WTC11 (cell line): ENCODE measurements around the gene PAK5. TPM values are rescaled to one million over a fixed set of nuclear protein-coding genes. Genes with fewer than 3 reads are reported as not detected.

Experiments used
- ATAC-seq: fragments of 200-7000 bp; cut with Tn5 transposase; 2 replicates; pipeline ENCODE4 v1.10.0; 2021; ENCODE audit warnings: mild to moderate bottlenecking, moderate library complexity
- CTCF ChIA-PET: fragments of 300-600 bp; sonication (Branson Sonifier 250); formaldehyde crosslinking; loops from one replicate; lab custom pipeline; 2021; ENCODE audit warnings: antibody characterized with exemption; lab: Charles Lee
- POLR2A ChIA-PET: fragments of 350-600 bp; sonication (Branson Sonifier 250); formaldehyde crosslinking; loops from one replicate; lab custom pipeline; 2021; ENCODE audit warnings: antibody characterized with exemption; lab: Charles Lee
- DNase-seq: peaks from one replicate; pipeline ENCODE4 v3.0.0; 2021; ENCODE audit warnings: low spot score
- H3K27ac Mint-ChIP-seq: 2 replicates; pipeline ENCODE4 v1.8.0; 2021; ENCODE audit warnings: mixed read lengths
- H3K27me3 Mint-ChIP-seq: 2 replicates; pipeline ENCODE4 v1.8.0; 2021; ENCODE audit warnings: low read depth, mild to moderate bottlenecking, moderate library complexity, mixed read lengths
- H3K36me3 Mint-ChIP-seq: 2 replicates; pipeline ENCODE4 v1.8.0; 2021; ENCODE audit warnings: mixed read lengths
- H3K4me1 Mint-ChIP-seq: 2 replicates; pipeline ENCODE4 v1.8.0; 2022; ENCODE audit warnings: mixed read lengths
- H3K4me3 Mint-ChIP-seq: 2 replicates; pipeline ENCODE4 v1.8.0; 2021; ENCODE audit warnings: mild to moderate bottlenecking, moderate library complexity, mixed read lengths
- H3K9me3 Mint-ChIP-seq: 2 replicates; pipeline ENCODE4 v1.8.0; 2021; ENCODE audit warnings: mixed read lengths
- ATF1 ChIP-seq: sonication (generic); formaldehyde crosslinking; IDR thresholded peaks from 2 replicates; pipeline ENCODE4 v1.8.1; 2023; ENCODE audit warnings: mild to moderate bottlenecking, moderate library complexity, missing genetic modification reagents
- ELF4 ChIP-seq: sonication (generic); formaldehyde crosslinking; IDR thresholded peaks from 2 replicates; pipeline ENCODE4 v1.8.1; 2022; ENCODE audit warnings: low read depth, mild to moderate bottlenecking, moderate library complexity, missing genetic modification reagents
- EMX1 ChIP-seq: fragments of 250-450 bp; sonication (Bioruptor Pico); IDR thresholded peaks from 2 replicates; pipeline ENCODE4 v1.8.0; 2021; ENCODE audit warnings: mild to moderate bottlenecking
- NR3C1 ChIP-seq: sonication (generic); formaldehyde crosslinking; conservative IDR thresholded peaks from 2 replicates; pipeline ENCODE4 v1.8.1; 2023; ENCODE audit warnings: low read depth, mild to moderate bottlenecking, missing genetic modification reagents
- OVOL2 ChIP-seq: fragments of 250-450 bp; sonication (Bioruptor Pico); IDR thresholded peaks from 2 replicates; pipeline ENCODE4 v1.9.0; 2021; ENCODE audit warnings: mild to moderate bottlenecking, borderline replicate concordance
- PRRX2 ChIP-seq: fragments of 250-450 bp; sonication (Bioruptor Pico); IDR thresholded peaks from 2 replicates; pipeline ENCODE4 v1.8.0; 2021; ENCODE audit warnings: mild to moderate bottlenecking
- SMAD4 ChIP-seq: sonication (generic); formaldehyde crosslinking; IDR thresholded peaks from 2 replicates; pipeline ENCODE4 v1.8.0; 2022; ENCODE audit warnings: mild to moderate bottlenecking, missing genetic modification reagents
- TP53 ChIP-seq: sonication (generic); formaldehyde crosslinking; IDR thresholded peaks from 2 replicates; pipeline ENCODE4 v1.8.1; 2023; ENCODE audit warnings: mild to moderate bottlenecking, missing genetic modification reagents
- ZBTB21 ChIP-seq: sonication (generic); formaldehyde crosslinking; IDR thresholded peaks from 2 replicates; pipeline ENCODE4 v1.8.1; 2023; ENCODE audit warnings: mild to moderate bottlenecking, missing genetic modification reagents, borderline replicate concordance
- ZNF317 ChIP-seq: sonication (generic); formaldehyde crosslinking; IDR thresholded peaks from 2 replicates; pipeline ENCODE4 v1.8.1; 2023; ENCODE audit warnings: low read depth, mild to moderate bottlenecking, moderate library complexity, missing genetic modification reagents, borderline replicate concordance
- ZNF396 ChIP-seq: fragments of 250-450 bp; sonication (Bioruptor Pico); IDR thresholded peaks from 2 replicates; pipeline ENCODE4 v1.8.0; 2021; ENCODE audit warnings: mild to moderate bottlenecking, moderate library complexity, borderline replicate concordance
- total RNA-seq: library from RNA; stranded (reverse); gene quantifications from 3 replicates; pipeline ENCODE4 v1.2.3, GENCODE V29; 2021
- TF ChIP-seq, protein P1 (sequence below): sonication (generic); formaldehyde crosslinking; IDR thresholded peaks from 2 replicates; pipeline ENCODE4 v1.8.1; 2023; ENCODE audit warnings: mild to moderate bottlenecking, missing genetic modification reagents, borderline replicate concordance
- TF ChIP-seq, protein P2 (sequence below): sonication (generic); formaldehyde crosslinking; conservative IDR thresholded peaks from 2 replicates; pipeline ENCODE4 v1.8.1; 2022; ENCODE audit warnings: mild to moderate bottlenecking, missing genetic modification reagents
- TF ChIP-seq, protein P3 (sequence below): sonication (generic); formaldehyde crosslinking; IDR thresholded peaks from 2 replicates; pipeline ENCODE4 v1.8.1; 2023; ENCODE audit warnings: mild to moderate bottlenecking, moderate library complexity, missing genetic modification reagents
- TF ChIP-seq, protein P4 (sequence below): sonication (generic); formaldehyde crosslinking; IDR thresholded peaks from 2 replicates; pipeline ENCODE4 v1.8.0; 2023; ENCODE audit warnings: mild to moderate bottlenecking, missing genetic modification reagents
- TF ChIP-seq, protein P5 (sequence below): fragments of 250-450 bp; sonication (Bioruptor Pico); IDR thresholded peaks from 2 replicates; pipeline ENCODE4 v1.9.0; 2021; ENCODE audit warnings: mild to moderate bottlenecking
- TF ChIP-seq, protein P6 (sequence below): sonication (generic); formaldehyde crosslinking; IDR thresholded peaks from 2 replicates; pipeline ENCODE4 v1.8.1; 2023; ENCODE audit warnings: mild to moderate bottlenecking, missing genetic modification reagents
- TF ChIP-seq, protein P7 (sequence below): sonication (generic); formaldehyde crosslinking; IDR thresholded peaks from 2 replicates; pipeline ENCODE4 v1.8.1; 2022; ENCODE audit warnings: missing genetic modification reagents, borderline replicate concordance
- TF ChIP-seq, protein P8 (sequence below): fragments of 250-450 bp; sonication (Bioruptor Pico); IDR thresholded peaks from 2 replicates; pipeline ENCODE4 v1.8.0; 2021; ENCODE audit warnings: mild to moderate bottlenecking

PAK5 gene
- total RNA-seq, 1 experiment from 2014 or later: 0.31 TPM

DNA sequence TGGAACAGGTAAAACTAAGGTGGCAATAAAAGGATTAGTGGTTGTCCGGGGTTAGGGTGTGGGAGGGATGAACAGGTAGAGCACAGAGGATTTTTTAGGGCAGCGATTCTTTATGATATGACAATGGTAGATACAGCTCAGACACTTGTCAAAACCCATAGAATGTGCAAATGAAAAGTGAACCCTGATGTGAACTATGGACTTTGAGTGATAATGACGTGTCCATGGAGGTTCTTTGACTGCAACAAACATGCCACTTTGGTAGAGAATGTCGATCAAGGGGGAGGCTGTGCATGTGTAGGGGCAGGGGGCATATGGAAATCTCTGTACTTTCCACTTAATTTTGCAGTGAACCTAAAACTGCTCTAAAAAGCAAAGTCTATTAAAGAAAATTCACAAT is 223.8 kb downstream of the PAK5 start:
- Mint-ChIP-seq H3K27me3 (no peaks in the 10 kb centered on the region), H3K9me3 (peaks cover 5% of the 10 kb centered on the region), H3K36me3 (no peaks in the 10 kb centered on the region), H3K4me3 (no peak overlapping the region), H3K27ac (no peak overlapping the region), H3K4me1 (no peaks in the 10 kb centered on the region)
- ATAC-seq (no peak), DNase-seq (no peak)
- TF ChIP-seq ATF1 (CRISPR knock-in tag): no peak
- TF ChIP-seq, protein P1, sequence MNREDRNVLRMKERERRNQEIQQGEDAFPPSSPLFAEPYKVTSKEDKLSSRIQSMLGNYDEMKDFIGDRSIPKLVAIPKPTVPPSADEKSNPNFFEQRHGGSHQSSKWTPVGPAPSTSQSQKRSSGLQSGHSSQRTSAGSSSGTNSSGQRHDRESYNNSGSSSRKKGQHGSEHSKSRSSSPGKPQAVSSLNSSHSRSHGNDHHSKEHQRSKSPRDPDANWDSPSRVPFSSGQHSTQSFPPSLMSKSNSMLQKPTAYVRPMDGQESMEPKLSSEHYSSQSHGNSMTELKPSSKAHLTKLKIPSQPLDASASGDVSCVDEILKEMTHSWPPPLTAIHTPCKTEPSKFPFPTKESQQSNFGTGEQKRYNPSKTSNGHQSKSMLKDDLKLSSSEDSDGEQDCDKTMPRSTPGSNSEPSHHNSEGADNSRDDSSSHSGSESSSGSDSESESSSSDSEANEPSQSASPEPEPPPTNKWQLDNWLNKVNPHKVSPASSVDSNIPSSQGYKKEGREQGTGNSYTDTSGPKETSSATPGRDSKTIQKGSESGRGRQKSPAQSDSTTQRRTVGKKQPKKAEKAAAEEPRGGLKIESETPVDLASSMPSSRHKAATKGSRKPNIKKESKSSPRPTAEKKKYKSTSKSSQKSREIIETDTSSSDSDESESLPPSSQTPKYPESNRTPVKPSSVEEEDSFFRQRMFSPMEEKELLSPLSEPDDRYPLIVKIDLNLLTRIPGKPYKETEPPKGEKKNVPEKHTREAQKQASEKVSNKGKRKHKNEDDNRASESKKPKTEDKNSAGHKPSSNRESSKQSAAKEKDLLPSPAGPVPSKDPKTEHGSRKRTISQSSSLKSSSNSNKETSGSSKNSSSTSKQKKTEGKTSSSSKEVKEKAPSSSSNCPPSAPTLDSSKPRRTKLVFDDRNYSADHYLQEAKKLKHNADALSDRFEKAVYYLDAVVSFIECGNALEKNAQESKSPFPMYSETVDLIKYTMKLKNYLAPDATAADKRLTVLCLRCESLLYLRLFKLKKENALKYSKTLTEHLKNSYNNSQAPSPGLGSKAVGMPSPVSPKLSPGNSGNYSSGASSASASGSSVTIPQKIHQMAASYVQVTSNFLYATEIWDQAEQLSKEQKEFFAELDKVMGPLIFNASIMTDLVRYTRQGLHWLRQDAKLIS (CRISPR knock-in tag): no peak
- no peak for TF ChIP-seq SMAD4 (CRISPR knock-in tag)
- no peak for TF ChIP-seq ZNF396
- TF ChIP-seq EMX1: no peak
- TF ChIP-seq, protein P2, sequence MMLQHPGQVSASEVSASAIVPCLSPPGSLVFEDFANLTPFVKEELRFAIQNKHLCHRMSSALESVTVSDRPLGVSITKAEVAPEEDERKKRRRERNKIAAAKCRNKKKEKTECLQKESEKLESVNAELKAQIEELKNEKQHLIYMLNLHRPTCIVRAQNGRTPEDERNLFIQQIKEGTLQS (CRISPR knock-in tag): no peak
- no peak for TF ChIP-seq TP53
- no peak for TF ChIP-seq NR3C1 (CRISPR knock-in tag)
- TF ChIP-seq ELF4 (CRISPR knock-in tag): no peak
- TF ChIP-seq, protein P3, sequence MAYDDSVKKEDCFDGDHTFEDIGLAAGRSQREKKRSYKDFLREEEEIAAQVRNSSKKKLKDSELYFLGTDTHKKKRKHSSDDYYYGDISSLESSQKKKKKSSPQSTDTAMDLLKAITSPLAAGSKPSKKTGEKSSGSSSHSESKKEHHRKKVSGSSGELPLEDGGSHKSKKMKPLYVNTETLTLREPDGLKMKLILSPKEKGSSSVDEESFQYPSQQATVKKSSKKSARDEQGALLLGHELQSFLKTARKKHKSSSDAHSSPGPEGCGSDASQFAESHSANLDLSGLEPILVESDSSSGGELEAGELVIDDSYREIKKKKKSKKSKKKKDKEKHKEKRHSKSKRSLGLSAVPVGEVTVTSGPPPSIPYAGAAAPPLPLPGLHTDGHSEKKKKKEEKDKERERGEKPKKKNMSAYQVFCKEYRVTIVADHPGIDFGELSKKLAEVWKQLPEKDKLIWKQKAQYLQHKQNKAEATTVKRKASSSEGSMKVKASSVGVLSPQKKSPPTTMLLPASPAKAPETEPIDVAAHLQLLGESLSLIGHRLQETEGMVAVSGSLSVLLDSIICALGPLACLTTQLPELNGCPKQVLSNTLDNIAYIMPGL: no peak
- TF ChIP-seq OVOL2: no peak
- TF ChIP-seq, protein P4, sequence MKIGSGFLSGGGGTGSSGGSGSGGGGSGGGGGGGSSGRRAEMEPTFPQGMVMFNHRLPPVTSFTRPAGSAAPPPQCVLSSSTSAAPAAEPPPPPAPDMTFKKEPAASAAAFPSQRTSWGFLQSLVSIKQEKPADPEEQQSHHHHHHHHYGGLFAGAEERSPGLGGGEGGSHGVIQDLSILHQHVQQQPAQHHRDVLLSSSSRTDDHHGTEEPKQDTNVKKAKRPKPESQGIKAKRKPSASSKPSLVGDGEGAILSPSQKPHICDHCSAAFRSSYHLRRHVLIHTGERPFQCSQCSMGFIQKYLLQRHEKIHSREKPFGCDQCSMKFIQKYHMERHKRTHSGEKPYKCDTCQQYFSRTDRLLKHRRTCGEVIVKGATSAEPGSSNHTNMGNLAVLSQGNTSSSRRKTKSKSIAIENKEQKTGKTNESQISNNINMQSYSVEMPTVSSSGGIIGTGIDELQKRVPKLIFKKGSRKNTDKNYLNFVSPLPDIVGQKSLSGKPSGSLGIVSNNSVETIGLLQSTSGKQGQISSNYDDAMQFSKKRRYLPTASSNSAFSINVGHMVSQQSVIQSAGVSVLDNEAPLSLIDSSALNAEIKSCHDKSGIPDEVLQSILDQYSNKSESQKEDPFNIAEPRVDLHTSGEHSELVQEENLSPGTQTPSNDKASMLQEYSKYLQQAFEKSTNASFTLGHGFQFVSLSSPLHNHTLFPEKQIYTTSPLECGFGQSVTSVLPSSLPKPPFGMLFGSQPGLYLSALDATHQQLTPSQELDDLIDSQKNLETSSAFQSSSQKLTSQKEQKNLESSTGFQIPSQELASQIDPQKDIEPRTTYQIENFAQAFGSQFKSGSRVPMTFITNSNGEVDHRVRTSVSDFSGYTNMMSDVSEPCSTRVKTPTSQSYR: no peak
- TF ChIP-seq, protein P5, sequence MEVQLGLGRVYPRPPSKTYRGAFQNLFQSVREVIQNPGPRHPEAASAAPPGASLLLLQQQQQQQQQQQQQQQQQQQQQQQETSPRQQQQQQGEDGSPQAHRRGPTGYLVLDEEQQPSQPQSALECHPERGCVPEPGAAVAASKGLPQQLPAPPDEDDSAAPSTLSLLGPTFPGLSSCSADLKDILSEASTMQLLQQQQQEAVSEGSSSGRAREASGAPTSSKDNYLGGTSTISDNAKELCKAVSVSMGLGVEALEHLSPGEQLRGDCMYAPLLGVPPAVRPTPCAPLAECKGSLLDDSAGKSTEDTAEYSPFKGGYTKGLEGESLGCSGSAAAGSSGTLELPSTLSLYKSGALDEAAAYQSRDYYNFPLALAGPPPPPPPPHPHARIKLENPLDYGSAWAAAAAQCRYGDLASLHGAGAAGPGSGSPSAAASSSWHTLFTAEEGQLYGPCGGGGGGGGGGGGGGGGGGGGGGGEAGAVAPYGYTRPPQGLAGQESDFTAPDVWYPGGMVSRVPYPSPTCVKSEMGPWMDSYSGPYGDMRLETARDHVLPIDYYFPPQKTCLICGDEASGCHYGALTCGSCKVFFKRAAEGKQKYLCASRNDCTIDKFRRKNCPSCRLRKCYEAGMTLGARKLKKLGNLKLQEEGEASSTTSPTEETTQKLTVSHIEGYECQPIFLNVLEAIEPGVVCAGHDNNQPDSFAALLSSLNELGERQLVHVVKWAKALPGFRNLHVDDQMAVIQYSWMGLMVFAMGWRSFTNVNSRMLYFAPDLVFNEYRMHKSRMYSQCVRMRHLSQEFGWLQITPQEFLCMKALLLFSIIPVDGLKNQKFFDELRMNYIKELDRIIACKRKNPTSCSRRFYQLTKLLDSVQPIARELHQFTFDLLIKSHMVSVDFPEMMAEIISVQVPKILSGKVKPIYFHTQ (CRISPR knock-in tag): no peak
- no peak for TF ChIP-seq ZBTB21 (CRISPR knock-in tag)
- TF ChIP-seq, protein P6, sequence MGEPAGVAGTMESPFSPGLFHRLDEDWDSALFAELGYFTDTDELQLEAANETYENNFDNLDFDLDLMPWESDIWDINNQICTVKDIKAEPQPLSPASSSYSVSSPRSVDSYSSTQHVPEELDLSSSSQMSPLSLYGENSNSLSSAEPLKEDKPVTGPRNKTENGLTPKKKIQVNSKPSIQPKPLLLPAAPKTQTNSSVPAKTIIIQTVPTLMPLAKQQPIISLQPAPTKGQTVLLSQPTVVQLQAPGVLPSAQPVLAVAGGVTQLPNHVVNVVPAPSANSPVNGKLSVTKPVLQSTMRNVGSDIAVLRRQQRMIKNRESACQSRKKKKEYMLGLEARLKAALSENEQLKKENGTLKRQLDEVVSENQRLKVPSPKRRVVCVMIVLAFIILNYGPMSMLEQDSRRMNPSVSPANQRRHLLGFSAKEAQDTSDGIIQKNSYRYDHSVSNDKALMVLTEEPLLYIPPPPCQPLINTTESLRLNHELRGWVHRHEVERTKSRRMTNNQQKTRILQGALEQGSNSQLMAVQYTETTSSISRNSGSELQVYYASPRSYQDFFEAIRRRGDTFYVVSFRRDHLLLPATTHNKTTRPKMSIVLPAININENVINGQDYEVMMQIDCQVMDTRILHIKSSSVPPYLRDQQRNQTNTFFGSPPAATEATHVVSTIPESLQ (CRISPR knock-in tag): no peak
- TF ChIP-seq, protein P7, sequence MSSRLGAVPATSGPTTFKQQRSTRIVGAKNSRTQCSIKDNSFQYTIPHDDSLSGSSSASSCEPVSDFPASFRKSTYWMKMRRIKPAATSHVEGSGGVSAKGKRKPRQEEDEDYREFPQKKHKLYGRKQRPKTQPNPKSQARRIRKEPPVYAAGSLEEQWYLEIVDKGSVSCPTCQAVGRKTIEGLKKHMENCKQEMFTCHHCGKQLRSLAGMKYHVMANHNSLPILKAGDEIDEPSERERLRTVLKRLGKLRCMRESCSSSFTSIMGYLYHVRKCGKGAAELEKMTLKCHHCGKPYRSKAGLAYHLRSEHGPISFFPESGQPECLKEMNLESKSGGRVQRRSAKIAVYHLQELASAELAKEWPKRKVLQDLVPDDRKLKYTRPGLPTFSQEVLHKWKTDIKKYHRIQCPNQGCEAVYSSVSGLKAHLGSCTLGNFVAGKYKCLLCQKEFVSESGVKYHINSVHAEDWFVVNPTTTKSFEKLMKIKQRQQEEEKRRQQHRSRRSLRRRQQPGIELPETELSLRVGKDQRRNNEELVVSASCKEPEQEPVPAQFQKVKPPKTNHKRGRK (CRISPR knock-in tag): no peak
- TF ChIP-seq ZNF317 (CRISPR knock-in tag): no peak
- no peak for TF ChIP-seq PRRX2 (CRISPR knock-in tag)
- TF ChIP-seq, protein P8, sequence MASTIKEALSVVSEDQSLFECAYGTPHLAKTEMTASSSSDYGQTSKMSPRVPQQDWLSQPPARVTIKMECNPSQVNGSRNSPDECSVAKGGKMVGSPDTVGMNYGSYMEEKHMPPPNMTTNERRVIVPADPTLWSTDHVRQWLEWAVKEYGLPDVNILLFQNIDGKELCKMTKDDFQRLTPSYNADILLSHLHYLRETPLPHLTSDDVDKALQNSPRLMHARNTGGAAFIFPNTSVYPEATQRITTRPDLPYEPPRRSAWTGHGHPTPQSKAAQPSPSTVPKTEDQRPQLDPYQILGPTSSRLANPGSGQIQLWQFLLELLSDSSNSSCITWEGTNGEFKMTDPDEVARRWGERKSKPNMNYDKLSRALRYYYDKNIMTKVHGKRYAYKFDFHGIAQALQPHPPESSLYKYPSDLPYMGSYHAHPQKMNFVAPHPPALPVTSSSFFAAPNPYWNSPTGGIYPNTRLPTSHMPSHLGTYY (CRISPR knock-in tag): no peak
- CTCF ChIA-PET: interaction anchor here (0.5 kb wide), 1 partner anchor 305 kb away, joined by 3 read pairs; no protein-coding TSS in a partner anchor
- POLR2A ChIA-PET: no interaction called here
